ENCODE results near the gene GSDME. TPM values are rescaled to one million over a fixed set of nuclear protein-coding genes. Genes with fewer than 3 reads are reported as not detected.

Gene GSDME
- total and polyA plus RNA-seq, 8 donors: 0.43 to 7.1 (median 1.5) TPM

- intact Hi-C loops (cut with DNase I): loop anchor here in 1 of 3 donors (10.0 kb wide), 1 partner anchor 256 kb away; no protein-coding TSS in a partner anchor
- Histone ChIP-seq H3K27me3 (no peaks in the 10 kb centered on the region), H3K36me3 (no peaks in the 10 kb centered on the region), H3K4me3 (no peak overlapping the region), H3K27ac (no peak overlapping the region), H3K9me3 (no peaks in the 10 kb centered on the region), H3K4me1 (peaks cover 0 to 4% (median 0%) of the 10 kb centered on the region in 3 donors)
- 64 to 85% methylated on average over 2 of the region's 2 CpGs for WGBS, 2 donors
- no peak for TF ChIP-seq CTCF (IDR thresholded peaks at IDR 0.05)
- DNase-seq: no peak
- no peak for ATAC-seq
- FAIRE-seq: no peak
These were observed 96.7 kb downstream of the GSDME start for GRCh38 chr7:24660546-24660945.

GRCh38 chr7:24659505-24659904 lies 97.8 kb downstream of the GSDME start:
- peaks cover 0 to 4% (median 0%) of the 10 kb centered on the region in 3 donors for H3K4me1 ChIP-seq
- H3K9me3 ChIP-seq: no peaks in the 10 kb centered on the region
- TF ChIP-seq CTCF (IDR thresholded peaks at IDR 0.05): no peak
- ATAC-seq: no peak
- FAIRE-seq: no peak
- no peak overlapping the region for H3K4me3 ChIP-seq
- no peak for DNase-seq
- intact Hi-C loops (cut with DNase I): no loop called here
- no peaks in the 10 kb centered on the region for H3K27me3 ChIP-seq
- WGBS, 2 donors: 90 to 91% methylated on average over 2 of the region's 2 CpGs
- no peaks in the 10 kb centered on the region for H3K36me3 ChIP-seq
- H3K27ac ChIP-seq: no peak overlapping the region

- no peaks in the 10 kb centered on the region for H3K9me3 ChIP-seq
- ATAC-seq (no peak), DNase-seq (no peak), FAIRE-seq (no peak)
- no peaks in the 10 kb centered on the region for H3K36me3 ChIP-seq
- H3K27me3 ChIP-seq: no peaks in the 10 kb centered on the region
- H3K4me3 ChIP-seq: no peak overlapping the region
- TF ChIP-seq CTCF (IDR thresholded peaks at IDR 0.05): no peak
- intact Hi-C loops (cut with DNase I): no loop called here
- no peak overlapping the region for H3K27ac ChIP-seq
- H3K4me1 ChIP-seq: no peaks in the 10 kb centered on the region
These were observed 99.3 kb downstream of the GSDME start for GRCh38 chr7:24657980-24658379.

- ATAC-seq: no peak
- FAIRE-seq: no peak
- Histone ChIP-seq H3K4me3 (no peak overlapping the region), H3K36me3 (no peaks in the 10 kb centered on the region), H3K4me1 (no peaks in the 10 kb centered on the region), H3K27me3 (no peaks in the 10 kb centered on the region), H3K9me3 (no peaks in the 10 kb centered on the region), H3K27ac (no peak overlapping the region)
- intact Hi-C loops (cut with DNase I): no loop called here
- 94 to 95% methylated on average over 6 of the region's 6 CpGs for WGBS, 2 donors
- no peak for DNase-seq
- no peak for TF ChIP-seq CTCF (IDR thresholded peaks at IDR 0.05)
These were observed 100.7 kb downstream of the GSDME start for GRCh38 chr7:24656608-24657007.

- FAIRE-seq: no peak
- H3K4me3 ChIP-seq: no peak overlapping the region
- H3K27ac ChIP-seq: no peak overlapping the region
- H3K9me3 ChIP-seq: no peaks in the 10 kb centered on the region
- 53 to 62% methylated on average over 1 of the region's 1 CpG for WGBS, 2 donors
- no peaks in the 10 kb centered on the region for H3K36me3 ChIP-seq
- DNase-seq: no peak
- no peaks in the 10 kb centered on the region for H3K4me1 ChIP-seq
- ATAC-seq: no peak
- intact Hi-C loops (cut with DNase I): no loop called here
- no peak for TF ChIP-seq CTCF (IDR thresholded peaks at IDR 0.05)
- no peaks in the 10 kb centered on the region for H3K27me3 ChIP-seq
These were observed 103.0 kb downstream of the GSDME start for GRCh38 chr7:24654305-24654704.

All from pancreas (tissue), 10 donors.